Stimulated activated naive CD4-positive, alpha-beta T cell (primary cell): ENCODE results near the gene CRYBG2.
"Not testable (repeated sequence)": the region's sequence is repeated elsewhere in the genome, so short reads cannot be mapped to it uniquely, and the experiment has no call there.

Experiments
- DNase-seq, 6 experiments: peaks; one replicate each; lab custom pipeline; 2025; lab: John Stamatoyannopoulos, UW

CRYBG2 gene

DNA sequence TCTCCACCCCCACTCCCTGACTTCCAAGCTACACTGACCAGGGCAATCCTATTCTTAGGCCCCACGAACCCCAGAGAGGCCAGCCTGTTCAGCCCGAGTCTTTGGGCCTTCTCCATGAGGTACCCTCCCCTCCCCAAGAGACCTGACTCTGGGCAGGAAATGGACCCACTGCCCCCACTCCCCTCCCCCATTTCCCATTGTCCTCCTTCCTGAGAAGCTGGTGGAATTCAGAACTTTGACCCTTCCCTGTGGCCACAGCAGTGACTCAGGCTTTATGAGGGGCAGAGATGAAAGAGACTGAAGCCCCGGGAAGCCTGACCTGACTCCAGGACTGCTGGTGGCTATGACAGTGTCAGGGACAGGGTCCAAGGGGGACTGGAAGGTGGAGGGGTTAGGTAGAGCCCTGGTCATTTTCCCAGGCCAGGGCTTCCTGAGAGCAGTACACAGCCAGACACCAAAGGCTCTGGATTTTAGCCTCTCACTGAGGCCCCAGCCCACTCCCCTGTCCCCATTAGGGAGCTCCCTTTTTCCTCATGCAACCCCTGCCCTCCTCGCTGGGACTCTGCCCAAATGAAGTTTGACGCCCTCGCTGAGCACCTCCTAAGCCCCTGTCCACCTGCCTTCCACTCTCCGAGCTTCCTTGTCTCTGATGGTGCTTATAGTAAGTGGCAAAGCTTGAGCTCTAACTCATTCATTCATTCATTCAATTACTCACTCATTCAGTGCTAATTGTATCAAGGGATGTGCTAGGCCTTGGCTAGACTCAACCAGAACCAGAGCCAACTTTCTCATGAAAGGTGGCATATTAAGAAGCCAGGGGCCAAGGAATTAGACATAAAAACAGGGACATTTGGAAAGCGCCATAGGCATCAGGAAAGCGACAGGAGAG is 3.0 kb downstream of the CRYBG2 start:
- no peak for DNase-seq

GRCh38 chr1:26350343-26350700 is 3.6 kb downstream of the CRYBG2 start:
- no peak for DNase-seq

GRCh38 chr1:26349877-26350244 is 4.1 kb downstream of the CRYBG2 start:
- no peak for DNase-seq

DNA sequence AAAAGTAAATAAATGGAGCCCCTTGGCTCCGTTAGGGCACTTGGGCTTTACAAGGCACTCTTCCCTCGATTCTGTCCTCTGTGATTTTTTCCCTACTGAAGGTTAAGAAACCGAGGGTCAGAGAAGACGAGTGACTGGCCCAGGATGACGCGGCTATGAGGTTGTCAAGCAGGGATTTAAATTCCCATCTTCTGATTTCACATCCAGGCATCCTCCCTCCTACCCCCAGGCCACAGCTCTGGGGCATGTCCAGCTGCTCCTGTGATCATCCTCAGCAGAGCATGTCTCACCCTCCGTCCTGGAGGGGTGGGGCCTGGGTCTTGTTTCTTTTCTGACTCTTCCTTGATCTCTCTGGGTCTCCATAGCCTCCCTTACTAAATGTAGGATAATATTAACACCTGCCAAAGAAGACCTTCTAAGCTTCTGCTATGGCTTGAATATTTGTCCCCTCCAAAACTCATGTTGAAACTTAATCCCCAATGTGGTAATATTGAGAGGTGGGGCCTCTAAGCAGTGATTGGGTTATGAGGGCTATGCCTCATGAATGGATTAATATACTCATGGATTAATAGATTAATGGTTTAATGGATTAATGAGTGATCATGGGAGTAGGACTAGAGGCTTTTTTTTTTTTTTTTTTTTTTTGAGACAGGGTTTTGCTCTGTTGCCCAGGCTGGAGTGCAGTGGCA is 4.6 kb downstream of the CRYBG2 start:
- no peak for DNase-seq

- no peak for DNase-seq
Measured at GRCh38 chr1:26346274-26347033, 7.5 kb downstream of the CRYBG2 start.

DNA sequence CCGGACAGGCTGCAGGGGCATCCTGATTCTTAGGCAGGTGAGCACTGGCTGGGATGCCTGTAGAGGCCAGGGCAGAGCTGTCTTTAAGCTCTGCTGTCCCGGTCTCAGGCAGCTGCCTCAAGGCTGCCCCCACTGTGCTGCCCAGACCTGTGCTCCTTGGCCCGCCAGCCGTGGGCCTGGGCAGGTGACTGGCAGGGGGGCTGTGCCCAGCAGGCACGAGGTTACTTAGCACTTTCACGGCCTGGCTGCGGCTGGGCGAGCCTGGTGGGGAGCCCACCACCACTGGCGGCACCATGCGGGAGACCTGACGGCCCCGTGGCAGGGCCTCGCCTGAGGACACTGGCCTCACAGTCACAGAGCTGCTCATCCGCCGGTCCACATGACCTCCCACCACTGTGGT is 8.2 kb downstream of the CRYBG2 start:
- DNase-seq = no peak

GRCh38 chr1:26344147-26344920 is 9.6 kb downstream of the CRYBG2 start:
- no peak for DNase-seq

DNA sequence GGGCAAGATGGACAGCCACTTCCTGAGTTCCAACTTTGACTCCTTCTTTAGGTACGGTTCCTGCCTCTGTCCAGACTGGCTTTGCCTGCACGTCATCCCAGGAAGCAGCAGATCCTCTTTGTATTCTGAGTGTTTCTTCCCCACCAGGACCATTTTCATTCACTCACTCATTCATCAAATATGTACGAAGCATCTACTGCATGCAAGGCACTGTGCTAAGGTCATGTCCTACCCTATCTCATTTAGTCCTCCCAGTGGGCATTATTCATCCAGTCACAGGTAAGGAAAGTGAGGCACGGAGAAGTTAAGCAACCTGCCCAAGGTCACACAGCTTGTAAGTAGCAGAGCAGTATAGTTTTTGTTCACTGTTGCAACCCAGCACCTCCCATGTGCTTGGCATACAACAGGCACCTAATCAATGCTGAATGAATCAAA is 13.9 kb downstream of the CRYBG2 start:
- no peak for DNase-seq

GRCh38 chr1:26338670-26339069 is 15.3 kb downstream of the CRYBG2 start:
- DNase-seq = no peak

GRCh38 chr1:26337625-26338024 is 16.3 kb downstream of the CRYBG2 start:
- DNase-seq = no peak

- DNase-seq = no peak
Measured at GRCh38 chr1:26337206-26337535, 16.8 kb downstream of the CRYBG2 start.

DNA sequence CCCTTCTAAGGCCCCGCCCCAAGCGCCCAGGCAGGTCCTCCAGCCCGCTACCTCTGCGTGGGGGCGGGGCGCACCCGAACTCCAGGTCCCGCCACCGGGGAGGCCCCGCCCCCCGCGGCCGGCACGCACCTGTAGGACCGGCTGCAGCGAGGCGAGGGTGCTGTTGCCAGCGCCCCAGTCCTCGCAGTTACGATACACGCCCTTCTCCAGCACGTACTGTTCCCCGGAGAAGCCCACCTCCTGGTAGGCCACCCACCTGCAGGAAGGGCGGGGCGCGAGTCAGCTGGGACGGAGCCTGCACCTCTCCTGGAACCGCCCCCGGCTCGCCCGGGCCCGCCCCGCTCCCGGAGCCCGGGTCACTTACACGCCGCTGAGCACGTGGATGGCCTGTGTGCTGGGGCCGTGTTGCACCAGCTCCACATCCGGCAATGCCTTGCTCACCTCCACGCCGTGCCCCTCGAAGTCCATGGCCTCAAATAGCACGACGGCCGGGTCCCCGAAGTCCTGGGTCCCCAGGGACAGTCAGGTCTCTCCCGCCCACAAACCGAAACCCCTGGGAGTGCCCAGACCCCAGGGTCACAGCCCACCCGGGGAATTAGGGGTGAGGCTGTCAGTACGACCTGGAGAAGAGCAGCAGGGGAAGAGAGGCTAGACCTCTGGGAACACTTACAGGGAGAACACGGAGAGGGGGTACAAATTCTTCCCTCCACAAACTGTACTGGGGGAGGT is 17.3 kb downstream of the CRYBG2 start:
- DNase-seq = peak; percentile 50 to 86 (median 78)

- DNase-seq = peak in 1 of 6 experiments; percentile 66
Measured at GRCh38 chr1:26335774-26336476, 18.0 kb downstream of the CRYBG2 start.

- DNase-seq = not testable (repeated sequence)
Measured at GRCh38 chr1:26333312-26333711, 20.6 kb downstream of the CRYBG2 start.

- DNase-seq = no peak
Measured at GRCh38 chr1:26330276-26330675, 23.7 kb downstream of the CRYBG2 start.

- DNase-seq = not testable (repeated sequence)
Measured at GRCh38 chr1:26329380-26329779, 24.6 kb downstream of the CRYBG2 start.

DNA sequence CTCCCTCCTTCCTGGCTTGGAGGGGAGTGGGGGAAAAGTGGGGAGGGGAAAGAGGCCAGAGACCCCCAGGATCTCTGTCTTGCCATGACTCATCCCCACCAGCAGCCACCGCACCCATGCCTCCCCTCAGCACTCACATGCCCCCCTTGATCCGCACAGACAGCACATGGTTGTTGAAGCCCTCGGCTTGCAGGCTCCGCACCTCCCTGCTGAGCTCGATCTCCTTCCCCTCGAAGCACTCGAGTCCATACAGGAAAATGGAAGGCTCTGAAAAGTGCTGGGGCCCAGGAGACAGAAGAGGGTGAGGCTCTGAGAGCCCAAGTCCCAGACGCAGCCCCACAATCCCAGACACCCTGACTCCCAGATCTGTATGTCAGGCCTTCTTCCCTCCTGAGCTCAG is 25.3 kb downstream of the CRYBG2 start:
- no peak for DNase-seq

- DNase-seq = no peak
Measured at GRCh38 chr1:26327956-26328362, 26.0 kb downstream of the CRYBG2 start.

DNA sequence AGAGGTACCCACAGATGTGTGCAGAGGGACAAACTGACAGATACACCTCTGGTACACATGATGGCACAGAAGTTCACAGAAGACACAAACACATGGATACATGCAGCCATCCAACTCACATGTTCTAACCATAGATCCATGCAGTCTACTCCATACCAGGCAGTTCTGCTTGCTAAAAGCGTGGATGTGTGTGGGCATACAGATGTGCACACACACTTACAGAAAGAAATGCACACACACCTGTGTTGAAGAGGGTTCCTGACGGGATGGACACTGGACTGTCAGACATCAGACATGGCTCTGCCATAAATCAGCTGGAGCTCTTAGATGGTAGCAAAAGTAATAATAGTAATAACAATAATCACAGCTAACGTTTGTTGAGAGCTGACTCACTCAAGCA is 29.4 kb downstream of the CRYBG2 start:
- DNase-seq = no peak

- DNase-seq = no peak
Measured at GRCh38 chr1:26323382-26323781, 30.5 kb downstream of the CRYBG2 start.

- DNase-seq = no peak
Measured at GRCh38 chr1:26322042-26322331, 31.9 kb downstream of the CRYBG2 start.
